SK-N-SH treated with all-trans-retinoic acid at 6 μM for 48 hours (cell line): ENCODE measurements around the gene EIF2S1.
"Not testable (repeated sequence)": the region's sequence is repeated elsewhere in the genome, so short reads cannot be mapped to it uniquely, and the experiment has no call there.

Experiments used
- ATAC-seq: fragments of 200-7000 bp; cut with Tn5 transposase; 3 replicates; pipeline ENCODE4 v1.9.1; 2020; ENCODE audit warnings: mild to moderate bottlenecking, moderate library complexity
- ARNTL ChIP-seq: fragments of 450-650 bp; formaldehyde crosslinking; IDR thresholded peaks from 2 replicates; pipeline ENCODE4 v1.5.0; 2020; ENCODE audit warnings: low read depth, mild to moderate bottlenecking, moderate library complexity, borderline replicate concordance
- BACH2 ChIP-seq: fragments of 250-450 bp; sonication (Bioruptor Pico); IDR thresholded peaks from 2 replicates; pipeline ENCODE4 v1.9.0; 2021; ENCODE audit warnings: mild to moderate bottlenecking, borderline replicate concordance
- CSDC2 ChIP-seq: fragments of 250-450 bp; sonication (Bioruptor Pico); IDR thresholded peaks from 2 replicates; pipeline ENCODE4 v1.5.0; 2020; ENCODE audit warnings: mild to moderate bottlenecking, moderate library complexity
- GLIS3 ChIP-seq: fragments of 250-450 bp; sonication (Bioruptor Pico); IDR thresholded peaks from 2 replicates; pipeline ENCODE4 v1.5.0; 2020; ENCODE audit warnings: mild to moderate bottlenecking, moderate library complexity
- ISL1 ChIP-seq: fragments of 250-450 bp; sonication (Bioruptor Pico); IDR thresholded peaks from 2 replicates; pipeline ENCODE4 v2.1.2; 2022; ENCODE audit warnings: mild to moderate bottlenecking, moderate library complexity
- OSR1 ChIP-seq: fragments of 250-450 bp; sonication (Bioruptor Pico); IDR thresholded peaks from 2 replicates; pipeline ENCODE4 v1.8.0; 2022; ENCODE audit warnings: moderate library complexity, mild to moderate bottlenecking, inconsistent platforms
- PPARA ChIP-seq: fragments of 250-450 bp; sonication (Bioruptor Pico); IDR thresholded peaks from 2 replicates; pipeline ENCODE4 v1.5.0; 2020; ENCODE audit warnings: mild to moderate bottlenecking, borderline replicate concordance
- RARB ChIP-seq: fragments of 250-450 bp; sonication (Bioruptor Pico); IDR thresholded peaks from 2 replicates; pipeline ENCODE4 v1.8.0; 2021; ENCODE audit warnings: mild to moderate bottlenecking, moderate library complexity
- TCF4 ChIP-seq: fragments of 250-450 bp; sonication (Bioruptor Pico); IDR thresholded peaks from 2 replicates; pipeline ENCODE4 v1.8.0; 2021; ENCODE audit warnings: mild to moderate bottlenecking, moderate library complexity, borderline replicate concordance
- TOX ChIP-seq: fragments of 250-450 bp; sonication (Bioruptor Pico); IDR thresholded peaks from 2 replicates; pipeline ENCODE4 v1.8.0; 2021; ENCODE audit warnings: mild to moderate bottlenecking, moderate library complexity, borderline replicate concordance
- ZC3H10 ChIP-seq: fragments of 250-450 bp; sonication (Bioruptor Pico); IDR thresholded peaks from 2 replicates; pipeline ENCODE4 v1.5.1; 2021; ENCODE audit warnings: mild to moderate bottlenecking, moderate library complexity
- ZFP3 ChIP-seq: fragments of 250-450 bp; sonication (Bioruptor Pico); IDR thresholded peaks from 2 replicates; pipeline ENCODE4 v1.5.0; 2020; ENCODE audit warnings: mild to moderate bottlenecking, moderate library complexity
- ZFP30 ChIP-seq: fragments of 450-650 bp; formaldehyde crosslinking; IDR thresholded peaks from 2 replicates; pipeline ENCODE4 v1.5.0; 2022; ENCODE audit warnings: mild to moderate bottlenecking, moderate library complexity
- ZNF70 ChIP-seq: fragments of 450-650 bp; formaldehyde crosslinking; IDR thresholded peaks from 2 replicates; pipeline ENCODE4 v1.5.0; 2020; ENCODE audit warnings: mild to moderate bottlenecking, moderate library complexity
- TF ChIP-seq, protein P1 (sequence below): fragments of 250-450 bp; sonication (Bioruptor Pico); IDR thresholded peaks from 2 replicates; pipeline ENCODE4 v1.5.1; 2021; ENCODE audit warnings: mild to moderate bottlenecking, moderate library complexity
- TF ChIP-seq, protein P2 (sequence below): fragments of 250-450 bp; sonication (Bioruptor Pico); IDR thresholded peaks from 2 replicates; pipeline ENCODE4 v1.8.0; 2021; ENCODE audit warnings: low read depth, mild to moderate bottlenecking, moderate library complexity, borderline replicate concordance
- TF ChIP-seq, protein P3 (sequence below): fragments of 250-450 bp; sonication (Bioruptor Pico); IDR thresholded peaks from 2 replicates; pipeline ENCODE4 v1.5.1; 2020; ENCODE audit warnings: low read depth, mild to moderate bottlenecking, moderate library complexity
- TF ChIP-seq, protein P4 (sequence below): fragments of 250-450 bp; sonication (Bioruptor Pico); IDR thresholded peaks from 2 replicates; pipeline ENCODE4 v1.5.0; 2020; ENCODE audit warnings: mild to moderate bottlenecking, moderate library complexity

The EIF2S1 gene

DNA sequence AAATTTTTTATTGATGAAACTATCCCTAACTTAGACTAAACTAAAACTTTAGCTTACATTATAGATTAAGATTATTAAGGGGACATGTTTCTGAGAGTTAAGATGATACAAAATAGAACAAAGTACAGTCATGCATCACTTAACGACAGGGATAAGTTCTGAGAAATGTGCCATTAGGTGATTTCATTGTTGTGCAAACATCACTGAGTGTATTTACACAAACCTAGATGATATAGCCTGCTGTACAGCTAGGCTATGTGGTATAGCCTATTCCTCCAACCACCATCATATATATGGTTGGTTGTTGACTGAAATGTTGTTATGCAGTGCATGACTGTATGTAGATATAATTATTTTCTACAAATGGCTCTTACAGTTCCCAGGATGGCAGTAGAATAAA is 47.0 kb upstream of the EIF2S1 start:
- no peak for TF ChIP-seq ISL1
- TF ChIP-seq, protein P1, sequence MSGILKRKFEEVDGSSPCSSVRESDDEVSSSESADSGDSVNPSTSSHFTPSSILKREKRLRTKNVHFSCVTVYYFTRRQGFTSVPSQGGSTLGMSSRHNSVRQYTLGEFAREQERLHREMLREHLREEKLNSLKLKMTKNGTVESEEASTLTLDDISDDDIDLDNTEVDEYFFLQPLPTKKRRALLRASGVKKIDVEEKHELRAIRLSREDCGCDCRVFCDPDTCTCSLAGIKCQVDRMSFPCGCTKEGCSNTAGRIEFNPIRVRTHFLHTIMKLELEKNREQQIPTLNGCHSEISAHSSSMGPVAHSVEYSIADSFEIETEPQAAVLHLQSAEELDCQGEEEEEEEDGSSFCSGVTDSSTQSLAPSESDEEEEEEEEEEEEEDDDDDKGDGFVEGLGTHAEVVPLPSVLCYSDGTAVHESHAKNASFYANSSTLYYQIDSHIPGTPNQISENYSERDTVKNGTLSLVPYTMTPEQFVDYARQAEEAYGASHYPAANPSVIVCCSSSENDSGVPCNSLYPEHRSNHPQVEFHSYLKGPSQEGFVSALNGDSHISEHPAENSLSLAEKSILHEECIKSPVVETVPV (CRISPR knock-in tag) = no peak
- TF ChIP-seq ZFP3 (CRISPR knock-in tag) = no peak
- no peak for TF ChIP-seq TCF4 (CRISPR knock-in tag)
- TF ChIP-seq GLIS3 (CRISPR knock-in tag) = no peak
- TF ChIP-seq BACH2 (CRISPR knock-in tag) = no peak
- TF ChIP-seq, protein P2, sequence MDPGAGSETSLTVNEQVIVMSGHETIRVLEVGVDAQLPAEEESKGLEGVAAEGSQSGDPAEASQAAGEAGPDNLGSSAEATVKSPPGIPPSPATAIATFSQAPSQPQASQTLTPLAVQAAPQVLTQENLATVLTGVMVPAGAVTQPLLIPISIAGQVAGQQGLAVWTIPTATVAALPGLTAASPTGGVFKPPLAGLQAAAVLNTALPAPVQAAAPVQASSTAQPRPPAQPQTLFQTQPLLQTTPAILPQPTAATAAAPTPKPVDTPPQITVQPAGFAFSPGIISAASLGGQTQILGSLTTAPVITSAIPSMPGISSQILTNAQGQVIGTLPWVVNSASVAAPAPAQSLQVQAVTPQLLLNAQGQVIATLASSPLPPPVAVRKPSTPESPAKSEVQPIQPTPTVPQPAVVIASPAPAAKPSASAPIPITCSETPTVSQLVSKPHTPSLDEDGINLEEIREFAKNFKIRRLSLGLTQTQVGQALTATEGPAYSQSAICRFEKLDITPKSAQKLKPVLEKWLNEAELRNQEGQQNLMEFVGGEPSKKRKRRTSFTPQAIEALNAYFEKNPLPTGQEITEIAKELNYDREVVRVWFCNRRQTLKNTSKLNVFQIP (CRISPR knock-in tag) = no peak
- TF ChIP-seq ARNTL (CRISPR knock-in tag) = no peak
- TF ChIP-seq TOX (CRISPR knock-in tag) = no peak
- TF ChIP-seq, protein P3, sequence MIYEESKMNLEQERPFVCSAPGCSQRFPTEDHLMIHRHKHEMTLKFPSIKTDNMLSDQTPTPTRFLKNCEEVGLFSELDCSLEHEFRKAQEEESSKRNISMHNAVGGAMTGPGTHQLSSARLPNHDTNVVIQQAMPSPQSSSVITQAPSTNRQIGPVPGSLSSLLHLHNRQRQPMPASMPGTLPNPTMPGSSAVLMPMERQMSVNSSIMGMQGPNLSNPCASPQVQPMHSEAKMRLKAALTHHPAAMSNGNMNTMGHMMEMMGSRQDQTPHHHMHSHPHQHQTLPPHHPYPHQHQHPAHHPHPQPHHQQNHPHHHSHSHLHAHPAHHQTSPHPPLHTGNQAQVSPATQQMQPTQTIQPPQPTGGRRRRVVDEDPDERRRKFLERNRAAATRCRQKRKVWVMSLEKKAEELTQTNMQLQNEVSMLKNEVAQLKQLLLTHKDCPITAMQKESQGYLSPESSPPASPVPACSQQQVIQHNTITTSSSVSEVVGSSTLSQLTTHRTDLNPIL (CRISPR knock-in tag) = no peak
- TF ChIP-seq PPARA (CRISPR knock-in tag) = no peak
- TF ChIP-seq RARB = no peak
- no peak for TF ChIP-seq CSDC2
- TF ChIP-seq, protein P4, sequence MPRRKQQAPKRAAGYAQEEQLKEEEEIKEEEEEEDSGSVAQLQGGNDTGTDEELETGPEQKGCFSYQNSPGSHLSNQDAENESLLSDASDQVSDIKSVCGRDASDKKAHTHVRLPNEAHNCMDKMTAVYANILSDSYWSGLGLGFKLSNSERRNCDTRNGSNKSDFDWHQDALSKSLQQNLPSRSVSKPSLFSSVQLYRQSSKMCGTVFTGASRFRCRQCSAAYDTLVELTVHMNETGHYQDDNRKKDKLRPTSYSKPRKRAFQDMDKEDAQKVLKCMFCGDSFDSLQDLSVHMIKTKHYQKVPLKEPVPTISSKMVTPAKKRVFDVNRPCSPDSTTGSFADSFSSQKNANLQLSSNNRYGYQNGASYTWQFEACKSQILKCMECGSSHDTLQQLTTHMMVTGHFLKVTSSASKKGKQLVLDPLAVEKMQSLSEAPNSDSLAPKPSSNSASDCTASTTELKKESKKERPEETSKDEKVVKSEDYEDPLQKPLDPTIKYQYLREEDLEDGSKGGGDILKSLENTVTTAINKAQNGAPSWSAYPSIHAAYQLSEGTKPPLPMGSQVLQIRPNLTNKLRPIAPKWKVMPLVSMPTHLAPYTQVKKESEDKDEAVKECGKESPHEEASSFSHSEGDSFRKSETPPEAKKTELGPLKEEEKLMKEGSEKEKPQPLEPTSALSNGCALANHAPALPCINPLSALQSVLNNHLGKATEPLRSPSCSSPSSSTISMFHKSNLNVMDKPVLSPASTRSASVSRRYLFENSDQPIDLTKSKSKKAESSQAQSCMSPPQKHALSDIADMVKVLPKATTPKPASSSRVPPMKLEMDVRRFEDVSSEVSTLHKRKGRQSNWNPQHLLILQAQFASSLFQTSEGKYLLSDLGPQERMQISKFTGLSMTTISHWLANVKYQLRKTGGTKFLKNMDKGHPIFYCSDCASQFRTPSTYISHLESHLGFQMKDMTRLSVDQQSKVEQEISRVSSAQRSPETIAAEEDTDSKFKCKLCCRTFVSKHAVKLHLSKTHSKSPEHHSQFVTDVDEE = no peak
- no peak for TF ChIP-seq ZFP30
- TF ChIP-seq ZNF70 (CRISPR knock-in tag) = no peak
- TF ChIP-seq ZC3H10 = no peak
- TF ChIP-seq, all 23 proteins: peak for 0
- no peak for ATAC-seq

DNA sequence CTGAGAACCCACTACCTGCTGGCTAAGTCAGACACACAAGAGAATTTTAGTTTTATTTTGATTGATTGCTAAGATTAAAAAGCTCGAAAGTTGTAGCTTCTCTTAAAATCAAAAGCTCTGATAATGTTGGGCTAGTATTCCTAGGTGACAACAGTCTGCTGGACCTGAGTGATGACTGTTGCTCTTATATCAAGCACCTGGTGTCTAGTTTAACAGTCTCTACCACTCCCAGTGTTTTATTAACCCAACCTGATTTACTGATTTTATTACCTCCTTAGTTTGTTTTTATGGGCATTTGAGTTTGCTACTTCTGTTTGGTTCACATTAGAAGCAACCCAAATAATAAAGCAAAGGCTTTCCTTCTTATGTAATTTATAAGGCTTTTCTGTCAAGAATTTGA is 42.3 kb upstream of the EIF2S1 start:
- ATAC-seq = no peak
- TF ChIP-seq RARB (no peak), PPARA (CRISPR knock-in tag) (no peak), OSR1 (CRISPR knock-in tag) (no peak), ZFP30 (no peak)
- TF ChIP-seq, protein P3 (CRISPR knock-in tag) = no peak

DNA sequence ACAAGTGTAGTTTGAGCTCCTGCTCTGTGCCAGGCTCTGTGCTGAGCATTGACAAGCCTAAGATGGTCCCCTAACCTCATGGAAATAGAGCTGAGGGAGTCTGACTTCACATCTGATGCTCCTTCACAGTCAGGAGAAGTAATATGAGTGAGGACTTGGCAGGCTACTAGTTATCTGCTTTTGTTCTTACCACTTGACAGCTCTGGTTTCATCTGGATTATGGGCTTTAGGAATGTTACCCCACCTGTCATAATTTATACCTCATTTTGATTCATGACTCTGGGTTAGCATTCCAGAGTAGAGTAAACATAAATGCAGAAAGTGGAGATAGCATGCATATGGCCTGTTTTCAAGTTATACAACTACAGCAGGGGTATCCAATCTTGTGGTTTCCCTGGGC is 41.0 kb upstream of the EIF2S1 start:
- peak; percentile 93 for ATAC-seq
- TF ChIP-seq PPARA (CRISPR knock-in tag) = no peak
- peak; percentile 45 for TF ChIP-seq ISL1

DNA sequence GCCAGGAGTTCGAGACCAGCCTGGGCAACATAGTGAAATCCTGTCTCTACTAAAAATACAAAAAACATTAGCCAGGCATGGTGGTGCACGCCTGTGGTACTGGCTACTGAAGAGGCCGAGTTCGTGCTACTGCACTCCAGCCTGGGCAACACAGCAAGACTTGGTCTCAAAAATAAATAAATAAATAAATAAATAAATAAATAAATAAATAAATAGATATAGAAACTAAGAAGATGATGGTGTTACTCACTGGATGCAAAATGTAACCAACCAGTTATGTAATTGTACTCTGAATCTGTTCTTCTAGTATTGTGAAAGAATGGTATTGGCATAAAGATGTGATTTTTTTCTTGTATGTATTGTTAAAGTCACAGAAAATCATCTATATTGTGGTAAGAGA is 30.5 kb upstream of the EIF2S1 start:
- not testable (repeated sequence) for ATAC-seq
